HG03520 (cell line): ENCODE results near the gene PZP.

ENCODE experiments used
- ATAC-seq: cut with Tn5 transposase; IDR thresholded peaks from one replicate; pipeline ENCODE4 v1.9.1; 2021; ENCODE audit warnings: mild to moderate bottlenecking, moderate library complexity; ENCODE audit not compliant: unreplicated experiment

Gene PZP

DNA sequence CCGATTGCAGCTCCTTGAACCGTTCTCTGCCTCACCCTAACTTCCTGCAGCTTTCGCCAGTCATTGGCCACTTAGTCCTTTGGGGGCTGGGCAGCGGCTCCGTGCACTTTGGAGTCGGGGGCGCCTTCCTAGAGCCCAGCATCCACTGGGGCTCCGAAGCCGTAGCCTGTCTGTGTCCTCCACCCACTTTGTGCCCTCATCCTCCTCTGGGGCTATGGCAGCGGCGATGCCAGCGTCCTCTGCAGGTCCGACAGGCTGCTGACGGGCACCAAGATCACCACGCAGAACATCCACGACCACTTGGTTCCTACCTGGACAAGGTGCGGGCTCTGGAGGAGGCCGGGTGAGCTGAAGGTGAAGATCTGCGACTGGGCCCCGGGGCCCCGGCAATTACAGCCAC lies 80.7 kb downstream of the PZP start:
- no peak for ATAC-seq

DNA sequence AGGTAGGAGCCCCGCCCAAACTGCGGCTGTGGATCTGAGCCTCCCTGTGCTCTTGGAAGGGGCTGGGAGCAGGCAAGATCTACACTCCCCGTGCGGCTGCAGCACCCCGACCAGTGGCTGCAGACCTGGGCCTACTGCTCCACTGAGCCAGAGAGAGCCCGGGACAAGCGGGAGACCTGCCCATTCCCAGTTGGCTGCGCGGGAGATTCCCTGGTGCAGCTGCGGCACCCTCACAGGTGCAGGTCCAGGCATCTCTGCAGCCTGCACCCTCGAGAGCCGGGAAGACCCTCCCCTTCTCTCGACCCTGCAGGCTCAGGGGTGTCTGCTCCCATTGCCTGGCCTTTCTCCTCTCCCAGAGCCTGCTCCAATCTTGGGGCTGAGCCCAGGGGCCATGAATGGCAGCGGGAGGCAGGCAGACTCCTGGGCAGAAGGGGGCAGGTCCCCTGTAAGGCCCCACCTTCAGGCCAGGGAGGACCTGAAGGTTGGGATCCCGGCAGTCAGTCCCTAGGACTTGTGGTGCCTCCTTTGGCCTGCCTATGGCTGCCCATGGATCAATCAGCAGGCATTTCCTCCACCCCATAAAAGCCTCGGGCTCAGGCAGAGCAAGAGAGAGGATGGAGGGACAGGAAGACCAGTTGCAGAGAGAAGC lies 83.7 kb downstream of the PZP start:
- no peak for ATAC-seq

DNA sequence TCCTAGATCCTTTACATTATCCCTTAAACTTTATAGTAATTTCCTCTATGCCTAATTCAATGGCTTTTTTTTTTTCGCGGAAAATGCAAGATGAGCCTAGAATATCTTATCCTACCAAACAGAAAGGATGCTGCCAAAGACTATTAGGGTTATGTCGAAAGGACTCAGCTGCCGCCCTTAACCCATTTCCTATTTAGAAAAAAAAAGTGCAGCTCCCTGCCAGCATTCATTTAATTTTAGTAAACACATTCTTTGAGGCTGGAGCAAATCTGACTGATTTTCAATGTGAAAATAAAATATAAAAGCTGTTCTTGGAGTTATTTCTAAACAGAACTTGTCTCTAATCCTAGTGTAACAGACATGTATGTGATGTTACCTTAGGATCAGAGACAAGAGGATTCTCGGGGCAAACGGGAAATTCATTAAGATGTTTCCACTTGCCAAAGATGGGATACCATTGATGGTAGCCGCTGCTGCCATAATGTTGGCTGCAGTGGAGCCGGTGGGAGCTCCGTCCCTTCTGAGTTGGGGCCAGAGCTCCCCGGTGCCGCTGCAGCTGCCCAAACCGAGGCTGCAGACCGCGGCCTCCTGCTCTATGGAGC lies 84.3 kb downstream of the PZP start:
- no peak for ATAC-seq

DNA sequence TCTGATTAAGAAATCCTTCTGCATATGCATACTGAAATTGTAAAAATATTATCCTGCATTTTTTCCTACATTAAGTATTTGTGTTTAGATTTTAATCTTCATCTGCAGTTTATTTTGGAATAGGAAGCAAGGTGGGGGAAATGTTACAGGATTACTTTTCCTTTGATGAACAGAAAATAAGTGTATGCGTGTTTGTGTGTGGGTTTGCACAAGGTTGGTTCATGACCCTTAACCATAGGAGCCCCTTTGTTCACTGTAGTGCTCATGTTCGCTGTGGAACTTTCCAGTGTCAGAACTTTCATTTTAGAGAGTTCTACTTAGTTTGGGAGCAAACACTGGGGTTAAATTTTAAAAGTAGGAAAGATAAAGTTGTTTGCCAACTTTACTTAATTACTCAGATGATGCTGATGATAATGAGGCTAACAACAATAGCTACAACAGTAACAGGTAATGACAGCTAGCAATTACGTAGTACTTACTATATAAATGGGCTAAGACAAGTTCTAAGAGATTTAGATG lies 86.0 kb downstream of the PZP start:
- no peak for ATAC-seq

DNA sequence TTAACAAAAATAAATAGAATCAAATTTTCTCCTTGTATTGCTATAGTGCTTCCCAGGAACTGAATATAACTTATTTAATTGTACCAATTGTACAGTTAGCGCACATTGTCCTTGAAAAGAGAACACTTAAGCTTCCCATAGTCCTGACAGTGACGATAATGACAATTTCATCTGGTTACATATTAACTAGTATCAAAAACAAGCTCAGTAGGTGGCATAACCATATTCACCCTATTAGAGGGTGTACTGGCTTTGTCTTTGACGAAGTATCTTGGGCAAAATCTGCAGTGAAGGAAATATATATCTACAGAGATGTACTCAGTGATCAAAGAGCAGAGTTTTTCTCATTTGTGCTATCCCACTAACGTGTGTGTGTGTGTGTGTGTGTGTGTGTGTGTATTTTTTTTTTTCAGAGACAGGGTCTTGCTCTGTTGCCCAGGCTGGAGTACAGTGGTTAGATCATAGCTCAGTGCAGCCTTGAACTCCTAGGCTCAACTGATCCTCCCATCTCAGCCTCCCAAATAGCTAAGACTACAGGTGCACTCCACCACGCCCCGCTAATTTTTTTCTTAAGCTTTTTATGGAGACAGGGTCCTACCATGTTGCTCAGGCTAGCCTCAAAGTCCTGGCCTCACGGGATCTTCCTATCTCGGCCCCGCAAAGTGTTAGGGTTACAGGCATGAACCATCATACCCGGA lies 87.6 kb downstream of the PZP start:
- no peak for ATAC-seq

DNA sequence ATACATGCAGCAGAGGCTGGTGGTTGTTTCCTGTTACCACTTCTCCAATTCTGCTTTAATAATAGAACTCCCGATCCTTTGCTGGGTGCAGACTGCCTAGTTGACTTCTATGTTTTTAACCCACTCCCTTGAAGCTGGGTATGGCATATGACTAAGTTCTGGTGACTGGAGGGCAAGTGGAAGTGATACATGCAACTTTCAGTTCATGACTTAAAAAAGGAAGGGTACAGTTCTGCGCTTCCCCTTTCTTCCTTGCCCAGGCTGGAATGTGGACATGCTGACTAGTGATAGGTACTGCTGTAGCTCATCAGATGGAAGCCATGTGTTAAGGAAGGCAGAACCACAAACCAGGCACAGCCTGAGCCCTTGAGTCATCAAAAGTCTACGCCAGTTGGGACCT lies 90.0 kb downstream of the PZP start:
- ATAC-seq = no peak

DNA sequence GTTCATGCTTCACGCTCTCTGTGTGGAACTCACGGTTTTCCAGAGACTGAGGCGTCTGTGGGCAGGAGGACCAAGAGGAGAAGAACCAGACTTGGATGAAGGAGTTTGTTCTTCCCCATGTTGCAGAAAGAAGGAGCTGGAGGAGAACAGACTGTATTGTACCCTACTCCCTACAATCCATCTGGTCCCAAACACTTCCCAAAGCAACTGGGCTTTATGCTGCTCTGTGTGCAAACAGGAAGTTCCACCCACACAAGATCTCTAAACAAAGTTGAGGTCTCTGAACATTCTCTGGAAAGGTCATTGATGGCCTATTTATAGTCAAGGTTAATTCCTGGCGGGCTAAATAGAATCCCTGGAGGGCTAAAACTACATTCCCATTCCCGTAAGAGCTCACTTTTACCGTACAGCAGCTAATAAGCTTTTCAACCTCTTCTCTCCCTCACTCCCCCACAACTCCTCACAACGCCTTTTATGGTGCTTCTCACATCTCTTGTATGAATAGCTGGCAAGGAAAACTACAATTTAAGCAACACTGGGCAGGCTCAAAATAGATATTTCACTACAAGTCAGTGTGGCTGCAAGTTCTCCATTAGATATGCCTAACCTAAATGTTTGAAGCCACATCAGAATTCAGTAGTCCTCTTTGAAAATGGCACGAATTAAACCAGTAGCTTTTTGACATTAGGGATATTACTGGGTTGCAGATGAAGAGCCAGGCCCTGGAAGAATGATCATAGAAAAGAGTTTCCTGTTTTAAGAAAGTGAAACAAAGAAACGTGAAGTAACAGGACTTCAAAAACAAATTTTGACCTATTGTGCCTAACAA lies 92.2 kb downstream of the PZP start, which contains the start of gene A2M:
Gene A2M (minus strand): TSS at position 189 of the 829 bp plus-strand sequence. CDS start 70 bp downstream, at position 119.
- no peak for ATAC-seq

DNA sequence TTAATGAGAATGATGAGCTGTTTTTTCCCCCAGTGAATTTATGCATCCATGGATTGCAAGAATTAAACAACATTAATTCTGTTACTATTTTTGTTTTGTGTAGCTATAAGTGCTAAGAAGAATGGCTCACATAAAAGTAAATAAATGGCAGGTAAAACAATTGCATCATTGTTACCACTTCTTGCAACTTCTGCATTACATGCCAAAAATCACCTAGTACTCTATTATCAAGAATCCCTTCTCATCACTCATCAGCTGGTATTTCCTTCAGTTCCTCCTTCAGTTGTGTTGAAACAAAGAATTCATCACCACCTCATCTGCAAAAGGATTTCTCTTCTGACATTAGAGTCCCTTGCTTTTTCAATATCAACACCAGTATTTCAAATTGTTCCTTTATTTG lies 93.2 kb downstream of the PZP start:
- no peak for ATAC-seq

DNA sequence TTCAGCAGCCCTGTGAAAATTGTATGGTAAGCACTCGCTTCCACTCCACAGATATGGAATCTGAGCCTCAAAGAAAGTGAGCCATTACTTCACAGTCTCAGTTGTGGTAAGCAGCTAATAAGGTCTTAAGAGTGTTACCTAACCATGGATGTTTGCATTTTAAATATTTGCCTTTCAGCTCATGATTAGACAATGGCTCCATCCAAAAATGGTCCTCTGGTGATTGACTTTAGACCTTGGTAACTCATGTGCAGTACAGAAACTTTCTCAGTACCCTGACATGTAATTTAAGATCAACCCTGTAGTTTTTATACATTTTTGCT lies 94.2 kb downstream of the PZP start:
- ATAC-seq = no peak

DNA sequence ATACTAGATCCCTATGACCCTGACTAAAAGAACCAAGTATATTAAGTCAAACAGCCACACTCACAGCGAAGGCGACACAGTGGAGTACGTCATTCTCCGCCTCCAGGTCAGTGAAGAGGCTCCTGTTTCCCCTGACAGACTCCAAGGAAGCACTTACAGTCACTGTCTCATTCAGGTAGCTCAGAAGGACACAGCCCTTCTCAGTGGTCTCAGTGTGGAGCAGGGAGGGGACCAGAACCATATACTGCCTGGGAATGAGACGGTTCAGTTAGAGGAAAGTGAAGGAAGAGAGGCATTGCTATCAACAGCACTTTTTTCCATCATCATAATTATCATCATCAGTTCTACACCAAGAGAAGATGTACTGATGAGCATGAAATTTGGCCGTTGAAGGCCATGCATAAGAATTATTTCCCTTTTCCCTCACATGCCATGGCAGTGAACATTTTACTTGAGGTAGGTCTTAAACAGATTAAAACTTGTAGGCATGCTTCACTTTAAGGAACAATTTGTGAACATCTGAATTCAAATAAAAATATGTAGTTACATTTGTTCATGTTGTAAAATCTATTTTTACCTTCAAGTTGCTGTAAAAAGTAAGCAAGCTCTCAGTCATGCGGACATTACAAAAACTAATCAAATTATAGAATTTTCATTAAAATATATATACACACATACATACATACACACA lies 94.8 kb downstream of the PZP start:
- ATAC-seq = no peak

DNA sequence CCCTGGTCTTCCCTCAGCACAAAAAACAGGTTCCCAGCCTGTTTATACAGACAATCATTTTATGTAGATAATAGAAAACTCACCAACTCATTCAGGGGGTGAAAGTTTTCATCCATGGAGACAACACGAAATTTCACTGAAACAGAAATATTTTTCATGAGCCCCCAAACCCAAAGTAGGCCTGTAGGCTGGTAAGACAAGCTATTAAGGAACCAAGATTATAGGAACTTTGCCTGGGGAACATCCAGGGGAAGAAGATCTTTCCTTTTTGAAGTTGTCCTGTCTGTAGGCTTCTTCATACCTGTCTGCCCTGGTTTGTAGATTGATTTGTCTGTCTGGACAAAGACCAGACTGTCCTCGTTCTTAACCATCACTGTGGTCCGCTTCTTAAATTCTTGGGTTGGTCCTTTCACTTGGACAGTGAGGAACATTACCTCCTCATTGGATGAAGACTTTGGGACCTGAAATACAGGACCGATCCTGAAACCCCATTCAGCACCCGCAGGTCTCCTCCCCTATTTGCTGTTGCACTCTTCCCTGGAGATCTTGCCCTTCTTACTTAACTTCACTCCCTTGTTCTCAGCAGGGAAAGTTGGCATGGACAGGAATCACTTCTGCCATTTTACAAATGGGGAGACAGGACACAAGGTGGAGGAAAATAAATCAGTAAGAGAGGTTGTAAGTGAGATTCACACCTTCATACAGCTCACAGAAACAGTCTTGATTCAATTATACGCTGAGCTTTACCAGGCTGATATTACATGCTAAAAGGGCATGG lies 95.9 kb downstream of the PZP start:
- ATAC-seq = no peak

DNA sequence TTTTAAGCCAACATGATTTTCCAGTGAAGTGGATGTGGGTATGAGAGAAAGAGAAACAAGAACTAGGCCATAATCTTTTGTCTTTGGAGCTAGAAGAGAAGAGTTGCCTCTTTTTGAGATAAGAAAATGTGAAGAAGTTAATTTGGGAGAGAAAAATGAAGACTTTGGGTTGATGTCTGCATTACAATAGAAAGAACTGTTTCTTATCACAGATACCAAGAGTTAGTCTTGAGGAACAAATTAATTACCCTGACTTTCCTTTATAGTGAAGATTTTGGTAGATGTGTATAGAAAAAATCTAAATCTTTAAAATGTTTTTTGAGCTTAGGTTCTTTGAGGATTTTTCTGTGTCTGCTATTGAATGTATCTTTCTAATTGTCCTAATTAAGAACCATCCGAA lies 96.7 kb downstream of the PZP start:
- no peak for ATAC-seq

DNA sequence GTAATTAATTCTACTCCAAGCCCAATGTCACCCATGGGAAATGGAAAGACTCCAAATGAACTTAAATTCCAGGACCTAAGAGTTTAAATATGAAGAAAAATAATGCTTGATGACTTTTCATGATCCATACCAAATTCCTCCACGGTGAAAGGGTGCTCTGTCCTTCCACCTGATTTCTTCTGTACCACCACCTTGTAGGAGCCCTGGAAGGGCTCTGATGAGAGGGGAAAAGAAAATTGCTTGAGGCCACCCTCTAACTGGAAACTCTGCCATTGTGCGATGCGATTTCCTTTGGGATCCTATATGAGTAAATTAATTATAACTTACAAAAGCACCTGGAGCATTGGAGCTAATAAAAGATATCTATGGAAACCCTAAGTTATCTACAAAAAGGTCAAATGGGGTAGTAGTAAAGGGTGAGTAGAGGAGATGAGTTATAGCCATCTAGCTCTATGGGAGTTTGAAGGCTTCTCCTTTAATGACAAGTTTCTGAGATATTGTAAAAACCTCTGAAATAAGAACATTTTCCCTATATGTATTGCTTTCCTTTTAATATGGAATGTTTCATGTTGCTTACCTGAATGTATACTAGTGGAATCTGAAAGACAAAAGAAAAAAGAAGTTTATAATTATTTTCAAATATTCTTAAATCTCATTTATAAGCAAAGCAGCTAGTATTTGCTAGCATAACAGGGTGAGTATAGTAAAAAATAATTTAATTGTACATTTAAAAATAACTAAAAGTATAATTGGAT lies 98.3 kb downstream of the PZP start:
- ATAC-seq = no peak

DNA sequence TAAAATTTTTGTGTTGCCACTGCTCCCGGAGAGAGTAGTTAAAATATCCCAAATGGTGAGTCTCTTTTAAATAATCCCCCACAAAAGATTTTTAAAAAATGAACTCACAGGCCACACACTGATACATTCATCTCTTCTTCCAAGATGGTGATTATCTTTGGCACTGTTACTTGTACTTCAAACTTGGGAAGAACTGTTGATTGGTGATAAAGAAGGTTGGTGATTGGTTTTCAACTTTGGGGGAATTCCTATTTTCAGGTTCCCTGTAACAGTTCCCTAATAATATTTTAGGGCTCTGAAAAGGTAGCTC lies 99.0 kb downstream of the PZP start:
- ATAC-seq = no peak

DNA sequence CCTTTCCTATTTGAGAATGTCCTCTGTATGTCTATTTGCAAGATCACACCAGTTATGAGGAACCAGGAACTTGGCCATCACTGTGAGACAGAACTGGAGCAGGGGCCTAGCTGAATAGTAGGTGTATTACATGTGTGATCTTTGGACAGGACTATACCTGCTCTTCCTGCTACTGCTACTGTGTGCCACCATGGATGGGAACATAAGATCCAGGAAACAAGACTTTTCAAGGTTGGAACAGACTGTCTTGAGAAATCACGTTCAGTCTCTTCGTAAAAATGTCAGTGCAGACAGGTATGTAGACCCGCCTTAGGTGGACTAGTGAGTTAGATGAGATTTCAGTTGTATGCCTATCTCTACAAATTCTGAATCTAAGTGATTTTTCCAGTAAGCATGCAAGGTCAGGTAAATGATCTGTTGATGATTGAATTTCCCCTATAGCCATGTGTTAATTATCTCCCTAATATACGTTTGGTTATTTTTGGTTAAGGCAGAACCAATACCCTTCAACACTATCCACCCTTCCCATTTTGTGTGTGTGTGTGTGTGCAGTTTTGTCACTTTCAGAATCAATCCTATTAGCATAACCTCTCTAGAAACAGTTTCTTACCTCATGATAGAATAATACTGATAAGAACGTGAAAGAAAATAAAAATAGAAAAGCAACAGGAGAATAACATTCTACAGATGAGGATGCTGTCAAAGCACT lies 99.5 kb downstream of the PZP start:
- no peak for ATAC-seq

DNA sequence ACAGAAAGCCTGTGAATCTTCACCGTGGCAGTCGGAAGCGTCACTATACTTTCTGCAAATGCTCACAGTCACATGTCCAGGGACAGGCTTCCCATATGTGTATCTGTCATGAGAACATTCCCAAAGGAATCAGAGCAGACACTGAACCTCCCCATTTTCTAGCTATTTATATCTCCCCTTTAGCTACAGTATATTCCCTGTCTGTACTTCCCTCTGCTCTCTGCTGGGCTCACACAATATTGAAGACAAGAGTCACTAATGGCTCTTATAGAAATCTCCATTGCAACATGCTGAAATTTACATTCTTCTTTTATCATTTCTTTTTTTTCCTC lies 100.7 kb downstream of the PZP start:
- no peak for ATAC-seq

DNA sequence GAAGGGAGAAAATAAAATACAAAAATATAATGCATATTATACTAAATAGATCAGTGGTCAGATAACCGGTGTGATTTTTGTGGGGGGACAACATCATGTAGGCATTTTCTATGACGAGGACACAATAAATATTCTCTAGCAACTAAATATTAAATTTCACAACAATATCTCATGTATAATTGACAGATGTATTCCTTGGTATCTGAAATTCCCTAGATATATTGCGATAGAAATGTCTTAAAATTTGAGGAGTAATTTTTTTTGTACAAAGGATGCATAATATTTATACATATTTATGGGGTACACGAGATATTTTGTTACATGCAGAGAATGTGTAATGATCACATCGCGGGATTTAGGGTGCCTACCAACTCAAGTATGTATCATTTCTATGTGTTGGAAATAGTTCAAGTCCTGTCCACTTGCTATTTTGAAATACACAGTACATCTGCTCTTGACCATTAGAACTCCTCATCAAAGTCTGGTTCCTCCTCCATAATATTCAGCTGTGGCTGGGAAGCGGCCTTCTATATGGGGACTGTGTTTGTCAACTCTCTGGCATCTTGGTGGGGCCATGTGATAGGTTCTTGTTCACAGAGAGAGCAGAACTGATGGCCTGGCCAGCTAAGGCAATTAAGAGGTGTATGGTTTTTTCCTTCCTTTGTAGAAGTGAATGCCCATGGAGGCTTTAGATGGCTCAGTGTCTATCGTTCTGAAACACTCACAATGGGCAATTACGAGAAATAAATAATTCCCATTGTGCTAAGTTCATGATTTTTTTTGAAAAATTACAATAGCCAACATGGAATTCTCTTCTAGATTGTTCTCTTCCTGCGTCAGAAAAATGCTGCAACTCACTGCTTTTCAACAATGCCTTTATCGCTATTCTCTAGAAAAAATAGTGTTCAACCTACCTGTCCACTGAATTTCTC lies 101.3 kb downstream of the PZP start:
- no peak for ATAC-seq

DNA sequence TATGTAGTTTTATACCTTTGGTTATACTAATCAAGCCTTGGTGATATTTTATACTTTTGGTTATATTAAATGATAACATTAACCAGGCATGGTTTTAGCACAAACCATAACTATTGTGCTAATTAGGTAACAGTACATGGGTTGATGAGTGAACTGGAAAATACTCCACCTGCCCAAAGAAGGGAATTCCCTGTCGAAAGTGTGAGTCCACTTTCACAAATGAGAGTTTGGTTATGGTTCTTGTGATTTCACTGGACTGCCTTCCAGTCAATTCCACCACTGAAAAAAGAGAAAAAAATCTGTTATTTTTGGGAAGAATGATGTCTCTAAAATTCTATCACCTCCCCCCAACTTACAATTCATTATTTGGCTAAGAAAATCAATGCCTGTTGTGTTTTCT lies 102.1 kb downstream of the PZP start:
- no peak for ATAC-seq
